Measurements from ENCODE around the gene MTA3.

DNA sequence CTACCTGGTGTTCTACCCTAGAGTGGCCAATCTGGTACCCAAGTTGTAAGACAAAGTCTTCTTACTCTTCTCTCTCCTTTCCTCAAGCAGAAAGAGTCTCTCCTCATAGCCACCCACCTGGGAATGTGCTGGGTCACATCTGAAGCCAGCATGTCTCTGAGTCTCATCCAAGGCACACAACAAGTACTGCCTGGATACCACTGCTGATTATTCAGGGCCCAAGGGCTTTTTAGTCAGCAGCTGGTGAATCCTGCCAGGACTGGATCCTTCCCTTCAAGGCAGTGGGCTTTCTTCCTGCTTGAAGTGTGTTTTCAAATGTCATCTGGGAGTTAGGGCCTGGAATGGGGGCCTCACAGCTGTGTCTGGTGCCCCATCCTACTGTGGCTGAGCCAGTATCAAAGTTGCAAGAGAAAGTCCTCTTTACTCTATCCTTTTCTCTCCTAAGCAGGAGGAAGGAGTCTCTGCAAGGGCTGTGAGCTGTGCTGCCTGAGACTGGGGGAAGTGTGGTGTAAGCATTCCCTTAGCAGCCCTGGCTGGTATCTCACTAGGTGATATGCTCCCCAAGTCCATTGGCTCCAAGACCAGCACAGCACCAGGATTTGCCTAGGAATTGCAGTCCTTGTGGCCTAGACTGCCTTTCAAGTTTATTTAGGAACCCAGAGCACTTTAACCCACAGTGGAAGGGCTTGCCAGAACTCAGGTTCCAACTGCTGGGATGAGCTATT is 168.3 kb downstream of the MTA3 start:
- TF ChIP-seq, protein P1, sequence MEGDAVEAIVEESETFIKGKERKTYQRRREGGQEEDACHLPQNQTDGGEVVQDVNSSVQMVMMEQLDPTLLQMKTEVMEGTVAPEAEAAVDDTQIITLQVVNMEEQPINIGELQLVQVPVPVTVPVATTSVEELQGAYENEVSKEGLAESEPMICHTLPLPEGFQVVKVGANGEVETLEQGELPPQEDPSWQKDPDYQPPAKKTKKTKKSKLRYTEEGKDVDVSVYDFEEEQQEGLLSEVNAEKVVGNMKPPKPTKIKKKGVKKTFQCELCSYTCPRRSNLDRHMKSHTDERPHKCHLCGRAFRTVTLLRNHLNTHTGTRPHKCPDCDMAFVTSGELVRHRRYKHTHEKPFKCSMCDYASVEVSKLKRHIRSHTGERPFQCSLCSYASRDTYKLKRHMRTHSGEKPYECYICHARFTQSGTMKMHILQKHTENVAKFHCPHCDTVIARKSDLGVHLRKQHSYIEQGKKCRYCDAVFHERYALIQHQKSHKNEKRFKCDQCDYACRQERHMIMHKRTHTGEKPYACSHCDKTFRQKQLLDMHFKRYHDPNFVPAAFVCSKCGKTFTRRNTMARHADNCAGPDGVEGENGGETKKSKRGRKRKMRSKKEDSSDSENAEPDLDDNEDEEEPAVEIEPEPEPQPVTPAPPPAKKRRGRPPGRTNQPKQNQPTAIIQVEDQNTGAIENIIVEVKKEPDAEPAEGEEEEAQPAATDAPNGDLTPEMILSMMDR (conservative IDR thresholded peaks at IDR 0.05 in 1 of 2, IDR thresholded peaks at IDR 0.05 in 1 of 2; ENCODE audit: extremely low read depth in 1 of 2, insufficient read depth in 1 of 2, low read depth in 1 of 2, low read length in 2 of 2): no peak
- no peak for TF ChIP-seq EZH2 (IDR thresholded peaks at IDR 0.05; ENCODE audit: borderline replicate concordance, low read length)
